OCI-LY1 (cell line): ENCODE data around the gene ABCG2.

Experiments used
- H2AFZ ChIP-seq: fragments of 200-600 bp; sonication (generic), shearing (Covaris generic); 2 replicates; pipeline ENCODE4 v1.6.0; 2014; ENCODE audit warnings: antibody characterized with exemption, mild to moderate bottlenecking, low read length
- H3F3A ChIP-seq: fragments of 200-600 bp; sonication (generic), shearing (Covaris generic); 2 replicates; pipeline ENCODE4 v1.6.0; 2014; ENCODE audit warnings: mild to moderate bottlenecking, antibody characterized with exemption, low read length, moderate library complexity; ENCODE audit not compliant: insufficient read depth
- H3K27ac ChIP-seq: fragments of 200-600 bp; sonication (generic); 2 replicates; pipeline ENCODE4 v1.5.1; 2014; ENCODE audit warnings: low read length, mixed run types, mild to moderate bottlenecking, low read depth; ENCODE audit not compliant: poor library complexity, severe bottlenecking
- H3K27me3 ChIP-seq: fragments of 200-600 bp; sonication (generic); 2 replicates; pipeline ENCODE4 v1.6.0; 2014; ENCODE audit warnings: antibody characterized with exemption, mild to moderate bottlenecking, low read length, moderate library complexity; ENCODE audit not compliant: insufficient read depth
- H3K36me3 ChIP-seq: fragments of 200-600 bp; sonication (generic); 2 replicates; pipeline ENCODE4 v1.6.1; 2014; ENCODE audit warnings: mild to moderate bottlenecking, antibody characterized with exemption, low read length, moderate library complexity, mixed read lengths; ENCODE audit not compliant: insufficient read depth
- H3K4me1 ChIP-seq: fragments of 200-600 bp; sonication (generic); 2 replicates; pipeline ENCODE4 v1.5.1; 2014; ENCODE audit warnings: mild to moderate bottlenecking, low read length, moderate library complexity; ENCODE audit not compliant: insufficient read depth, severe bottlenecking
- H3K4me2 ChIP-seq: fragments of 200-600 bp; sonication (generic), shearing (Covaris generic); 2 replicates; pipeline ENCODE4 v1.6.1; 2014; ENCODE audit warnings: low read length
- H3K4me3 ChIP-seq: fragments of 200-600 bp; sonication (generic); 2 replicates; pipeline ENCODE4 v1.5.1; 2014; ENCODE audit warnings: low read length, low read depth, mild to moderate bottlenecking, mixed read lengths; ENCODE audit not compliant: poor library complexity, severe bottlenecking
- H3K79me2 ChIP-seq: fragments of 200-600 bp; shearing (Covaris generic); 2 replicates; pipeline ENCODE4 v1.6.1; 2016; ENCODE audit warnings: mixed run types, low read length, mixed read lengths; ENCODE audit not compliant: insufficient read depth
- H3K9ac ChIP-seq: fragments of 200-600 bp; sonication (generic), shearing (Covaris generic); 2 replicates; pipeline ENCODE4 v1.6.1; 2014; ENCODE audit warnings: mild to moderate bottlenecking, low read length, mixed read lengths
- H3K9me2 ChIP-seq: fragments of 200-600 bp; sonication (generic), shearing (Covaris generic); 2 replicates; pipeline ENCODE4 v1.6.1; 2014; ENCODE audit warnings: low read depth, mild to moderate bottlenecking, low read length, mixed read lengths
- H3K9me3 ChIP-seq: fragments of 200-600 bp; shearing (Covaris generic); 2 replicates; pipeline ENCODE4 v1.6.1; 2014; ENCODE audit warnings: low read length, mixed read lengths
- H4K20me1 ChIP-seq: fragments of 200-600 bp; sonication (generic), shearing (Covaris generic); 2 replicates; pipeline ENCODE4 v1.6.0; 2016; ENCODE audit warnings: mild to moderate bottlenecking, low read length; ENCODE audit not compliant: insufficient read depth
- EZH2 ChIP-seq: fragments of 200-600 bp; sonication (generic), shearing (Covaris generic); IDR thresholded peaks from 2 replicates; pipeline ENCODE4 v1.8.0; 2017; ENCODE audit warnings: borderline replicate concordance, mixed run types, mild to moderate bottlenecking, antibody characterized with exemption, low read length, moderate library complexity, mixed read lengths
- TF ChIP-seq, protein P1 (sequence below): fragments of 200-600 bp; sonication (generic), shearing (Covaris generic); IDR thresholded peaks from 2 replicates; pipeline ENCODE4 v1.5.1; 2017; ENCODE audit warnings: mild to moderate bottlenecking, antibody characterized with exemption, low read length, moderate library complexity, mixed read lengths

ABCG2 gene

DNA sequence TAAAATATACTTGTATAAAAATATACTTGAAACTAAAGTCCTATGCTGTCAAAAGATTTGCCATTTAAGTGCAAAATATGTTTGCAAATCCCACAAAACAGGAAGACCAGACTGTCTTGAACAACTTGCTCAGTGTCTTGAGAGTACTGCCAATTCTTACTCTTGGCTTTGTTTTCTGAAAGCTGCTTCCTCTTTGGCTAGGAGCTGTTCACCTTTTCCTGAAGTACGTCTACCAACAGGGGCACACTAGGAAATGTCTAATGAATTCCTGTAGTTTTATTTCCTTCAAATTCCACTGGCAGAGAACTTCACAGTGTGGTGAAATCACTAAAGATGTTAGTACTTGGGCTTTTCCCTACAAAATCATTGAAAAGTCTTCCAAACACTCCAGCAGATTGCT is 46.4 kb upstream of the ABCG2 start:
- H3K27ac ChIP-seq, result no peak overlapping the region
- no peak overlapping the region for H3K9ac ChIP-seq
- no peaks in the 10 kb centered on the region for H3K9me3 ChIP-seq
- no peaks in the 10 kb centered on the region for H3F3A ChIP-seq
- H3K4me2 ChIP-seq, result no peak overlapping the region
- H3K79me2 ChIP-seq, result no peaks in the 10 kb centered on the region
- H3K27me3 ChIP-seq, result no peaks in the 10 kb centered on the region
- no peaks in the 10 kb centered on the region for H3K9me2 ChIP-seq
- H3K36me3 ChIP-seq, result no peaks in the 10 kb centered on the region
- H3K4me3 ChIP-seq, result no peak overlapping the region
- H4K20me1 ChIP-seq, result no peaks in the 10 kb centered on the region
- no peak overlapping the region for H2AFZ ChIP-seq
- no peak for TF ChIP-seq EZH2
- TF ChIP-seq, protein P1, sequence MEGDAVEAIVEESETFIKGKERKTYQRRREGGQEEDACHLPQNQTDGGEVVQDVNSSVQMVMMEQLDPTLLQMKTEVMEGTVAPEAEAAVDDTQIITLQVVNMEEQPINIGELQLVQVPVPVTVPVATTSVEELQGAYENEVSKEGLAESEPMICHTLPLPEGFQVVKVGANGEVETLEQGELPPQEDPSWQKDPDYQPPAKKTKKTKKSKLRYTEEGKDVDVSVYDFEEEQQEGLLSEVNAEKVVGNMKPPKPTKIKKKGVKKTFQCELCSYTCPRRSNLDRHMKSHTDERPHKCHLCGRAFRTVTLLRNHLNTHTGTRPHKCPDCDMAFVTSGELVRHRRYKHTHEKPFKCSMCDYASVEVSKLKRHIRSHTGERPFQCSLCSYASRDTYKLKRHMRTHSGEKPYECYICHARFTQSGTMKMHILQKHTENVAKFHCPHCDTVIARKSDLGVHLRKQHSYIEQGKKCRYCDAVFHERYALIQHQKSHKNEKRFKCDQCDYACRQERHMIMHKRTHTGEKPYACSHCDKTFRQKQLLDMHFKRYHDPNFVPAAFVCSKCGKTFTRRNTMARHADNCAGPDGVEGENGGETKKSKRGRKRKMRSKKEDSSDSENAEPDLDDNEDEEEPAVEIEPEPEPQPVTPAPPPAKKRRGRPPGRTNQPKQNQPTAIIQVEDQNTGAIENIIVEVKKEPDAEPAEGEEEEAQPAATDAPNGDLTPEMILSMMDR, result no peak
- H3K4me1 ChIP-seq, result no peaks in the 10 kb centered on the region

DNA sequence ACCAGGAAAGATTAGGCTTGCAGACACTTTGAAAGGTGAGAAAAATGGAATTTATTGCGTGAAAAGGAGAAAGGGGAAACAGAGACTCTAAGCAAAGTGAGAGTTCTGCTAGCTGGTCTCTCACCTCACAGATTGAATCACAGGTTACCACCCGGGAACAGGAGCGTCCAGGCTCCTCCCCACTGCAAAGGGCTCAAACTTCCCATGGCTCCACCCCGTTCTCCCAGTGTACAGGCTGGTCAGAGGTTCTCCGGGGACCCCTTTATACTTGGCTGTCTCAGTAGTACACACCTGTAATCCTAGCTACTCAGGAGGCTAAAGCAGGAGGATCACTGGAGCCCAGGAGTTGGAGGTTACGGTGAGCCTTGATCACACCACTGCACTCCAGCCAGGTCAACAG is 44.0 kb upstream of the ABCG2 start:
- Histone ChIP-seq H3K9me2 (no peaks in the 10 kb centered on the region), H3K4me2 (no peak overlapping the region), H2AFZ (no peak overlapping the region)

DNA sequence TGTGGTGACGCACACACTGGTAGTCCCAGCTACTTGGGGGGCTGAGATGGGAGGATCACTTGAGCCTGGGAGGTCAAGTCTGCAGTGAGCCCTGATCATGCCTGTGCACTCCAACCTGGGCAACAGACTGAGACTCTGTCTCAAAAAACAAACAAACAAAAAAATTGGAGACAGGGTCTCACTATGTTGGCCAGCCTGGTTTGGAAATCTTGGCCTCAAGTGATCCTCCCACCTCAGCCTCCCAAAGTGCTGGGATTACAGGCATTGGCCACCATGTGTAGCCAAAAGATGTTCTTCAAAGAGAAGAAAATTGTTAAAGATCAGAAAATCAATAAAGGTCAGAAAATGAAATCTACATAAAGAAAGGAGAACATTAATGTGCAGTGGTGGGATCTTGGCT is 41.7 kb upstream of the ABCG2 start:
- Histone ChIP-seq H3K27ac (no peak overlapping the region), H3K4me3 (no peak overlapping the region), H3K27me3 (no peaks in the 10 kb centered on the region), H2AFZ (no peak overlapping the region), H3K9ac (no peak overlapping the region), H3K79me2 (no peaks in the 10 kb centered on the region), H3K4me2 (no peak overlapping the region), H3K9me2 (no peaks in the 10 kb centered on the region), H3K36me3 (no peaks in the 10 kb centered on the region), H4K20me1 (no peaks in the 10 kb centered on the region), H3K9me3 (no peaks in the 10 kb centered on the region), H3K4me1 (no peaks in the 10 kb centered on the region), H3F3A (no peaks in the 10 kb centered on the region)
- TF ChIP-seq, protein P1, result no peak
- TF ChIP-seq EZH2, result no peak

More for the DNA sequence above, 44.0 kb upstream of the ABCG2 start:
- Histone ChIP-seq H3K79me2 (no peaks in the 10 kb centered on the region), H3K9ac (no peak overlapping the region), H3K4me1 (no peaks in the 10 kb centered on the region), H3K27me3 (no peaks in the 10 kb centered on the region), H3K9me3 (no peaks in the 10 kb centered on the region), H3K36me3 (no peaks in the 10 kb centered on the region), H3K27ac (no peak overlapping the region), H3F3A (no peaks in the 10 kb centered on the region), H3K4me3 (no peak overlapping the region), H4K20me1 (no peaks in the 10 kb centered on the region)
- TF ChIP-seq EZH2, result no peak
- TF ChIP-seq, protein P1, result no peak
